Measurements from ENCODE around the gene SOX30.

The SOX30 gene

GRCh38 chr5:157593052-157593757 lies 59.0 kb downstream of the SOX30 start:
- Histone ChIP-seq H3K4me3 (ENCODE audit: low read depth, low read length) (no peak overlapping the region), H3K79me2 (ENCODE audit: control insufficient read depth, insufficient read depth, low read length, unreplicated experiment) (no peaks in the 10 kb centered on the region), H2AFZ (ENCODE audit: low read length, unreplicated experiment) (no peak overlapping the region), H3K36me3 (ENCODE audit: insufficient read depth, low read length) (no peaks in the 10 kb centered on the region), H3K27me3 (ENCODE audit: insufficient read depth, low read length) (no peaks in the 10 kb centered on the region), H3K27ac (ENCODE audit: low read depth, low read length) (no peak overlapping the region), H3K4me1 (ENCODE audit: control insufficient read depth, insufficient read depth, low read length, unreplicated experiment) (peaks cover 11% of the 10 kb centered on the region)

GRCh38 chr5:157592594-157592993 lies 59.6 kb downstream of the SOX30 start:
- Histone ChIP-seq H3K27ac (ENCODE audit: low read depth, low read length) (no peak overlapping the region), H3K79me2 (ENCODE audit: control insufficient read depth, insufficient read depth, low read length, unreplicated experiment) (no peaks in the 10 kb centered on the region), H3K27me3 (ENCODE audit: insufficient read depth, low read length) (no peaks in the 10 kb centered on the region), H3K4me3 (ENCODE audit: low read depth, low read length) (no peak overlapping the region), H2AFZ (ENCODE audit: low read length, unreplicated experiment) (peak overlapping the region; percentile 23), H3K36me3 (ENCODE audit: insufficient read depth, low read length) (no peaks in the 10 kb centered on the region), H3K4me1 (ENCODE audit: control insufficient read depth, insufficient read depth, low read length, unreplicated experiment) (peaks cover 11% of the 10 kb centered on the region)

- Histone ChIP-seq H3K27me3 (ENCODE audit: insufficient read depth, low read length) (no peaks in the 10 kb centered on the region), H3K36me3 (ENCODE audit: insufficient read depth, low read length) (no peaks in the 10 kb centered on the region), H2AFZ (ENCODE audit: low read length, unreplicated experiment) (no peak overlapping the region), H3K79me2 (ENCODE audit: control insufficient read depth, insufficient read depth, low read length, unreplicated experiment) (no peaks in the 10 kb centered on the region), H3K27ac (ENCODE audit: low read depth, low read length) (no peak overlapping the region), H3K4me3 (ENCODE audit: low read depth, low read length) (no peak overlapping the region), H3K4me1 (ENCODE audit: control insufficient read depth, insufficient read depth, low read length, unreplicated experiment) (peaks cover 11% of the 10 kb centered on the region)
Observed at GRCh38 chr5:157590478-157590877, 61.8 kb downstream of the SOX30 start.

GRCh38 chr5:157584628-157585027 lies 67.6 kb downstream of the SOX30 start:
- no peak overlapping the region for H2AFZ ChIP-seq (ENCODE audit: low read length, unreplicated experiment)

GRCh38 chr5:157582731-157583620 lies 69.3 kb downstream of the SOX30 start:
- H3K4me1 ChIP-seq (ENCODE audit: control insufficient read depth, insufficient read depth, low read length, unreplicated experiment), result peaks cover 13% of the 10 kb centered on the region
- H3K36me3 ChIP-seq (ENCODE audit: insufficient read depth, low read length), result no peaks in the 10 kb centered on the region
- H3K79me2 ChIP-seq (ENCODE audit: control insufficient read depth, insufficient read depth, low read length, unreplicated experiment), result no peaks in the 10 kb centered on the region
- no peaks in the 10 kb centered on the region for H3K27me3 ChIP-seq (ENCODE audit: insufficient read depth, low read length)
- no peak overlapping the region for H3K4me3 ChIP-seq (ENCODE audit: low read depth, low read length)
- no peak overlapping the region for H2AFZ ChIP-seq (ENCODE audit: low read length, unreplicated experiment)
- no peak overlapping the region for H3K27ac ChIP-seq (ENCODE audit: low read depth, low read length)

More at GRCh38 chr5:157584628-157585027, 67.6 kb downstream of the SOX30 start:
- Histone ChIP-seq H3K36me3 (ENCODE audit: insufficient read depth, low read length) (no peaks in the 10 kb centered on the region), H3K27ac (ENCODE audit: low read depth, low read length) (no peak overlapping the region), H3K4me3 (ENCODE audit: low read depth, low read length) (no peak overlapping the region), H3K79me2 (ENCODE audit: control insufficient read depth, insufficient read depth, low read length, unreplicated experiment) (no peaks in the 10 kb centered on the region), H3K4me1 (ENCODE audit: control insufficient read depth, insufficient read depth, low read length, unreplicated experiment) (peaks cover 13% of the 10 kb centered on the region), H3K27me3 (ENCODE audit: insufficient read depth, low read length) (no peaks in the 10 kb centered on the region)

GRCh38 chr5:157581901-157582300 lies 70.3 kb downstream of the SOX30 start:
- Histone ChIP-seq H3K36me3 (ENCODE audit: insufficient read depth, low read length) (no peaks in the 10 kb centered on the region), H3K4me1 (ENCODE audit: control insufficient read depth, insufficient read depth, low read length, unreplicated experiment) (peaks cover 13% of the 10 kb centered on the region), H2AFZ (ENCODE audit: low read length, unreplicated experiment) (no peak overlapping the region), H3K27me3 (ENCODE audit: insufficient read depth, low read length) (no peaks in the 10 kb centered on the region), H3K4me3 (ENCODE audit: low read depth, low read length) (no peak overlapping the region), H3K79me2 (ENCODE audit: control insufficient read depth, insufficient read depth, low read length, unreplicated experiment) (no peaks in the 10 kb centered on the region), H3K27ac (ENCODE audit: low read depth, low read length) (no peak overlapping the region)

- H3K79me2 ChIP-seq (ENCODE audit: control insufficient read depth, insufficient read depth, low read length, unreplicated experiment), result peaks cover 6% of the 10 kb centered on the region
- H3K27ac ChIP-seq (ENCODE audit: low read depth, low read length), result no peak overlapping the region
- H3K36me3 ChIP-seq (ENCODE audit: insufficient read depth, low read length), result no peaks in the 10 kb centered on the region
- H3K4me3 ChIP-seq (ENCODE audit: low read depth, low read length), result no peak overlapping the region
- no peak overlapping the region for H2AFZ ChIP-seq (ENCODE audit: low read length, unreplicated experiment)
- H3K4me1 ChIP-seq (ENCODE audit: control insufficient read depth, insufficient read depth, low read length, unreplicated experiment), result peaks cover 23% of the 10 kb centered on the region
- no peaks in the 10 kb centered on the region for H3K27me3 ChIP-seq (ENCODE audit: insufficient read depth, low read length)
Observed at GRCh38 chr5:157578079-157578780, 74.0 kb downstream of the SOX30 start.

- Histone ChIP-seq H3K79me2 (ENCODE audit: control insufficient read depth, insufficient read depth, low read length, unreplicated experiment) (peaks cover 6% of the 10 kb centered on the region), H3K27ac (ENCODE audit: low read depth, low read length) (no peak overlapping the region), H3K4me1 (ENCODE audit: control insufficient read depth, insufficient read depth, low read length, unreplicated experiment) (peaks cover 10% of the 10 kb centered on the region), H3K36me3 (ENCODE audit: insufficient read depth, low read length) (no peaks in the 10 kb centered on the region), H3K4me3 (ENCODE audit: low read depth, low read length) (no peak overlapping the region; the same call in 1 of the 2 replicates), H3K27me3 (ENCODE audit: insufficient read depth, low read length) (no peaks in the 10 kb centered on the region), H2AFZ (ENCODE audit: low read length, unreplicated experiment) (no peak overlapping the region)
Observed at GRCh38 chr5:157576678-157577077, 75.6 kb downstream of the SOX30 start.
